ENCODE results near the gene NMNAT2. TPM values are rescaled to one million over a fixed set of nuclear protein-coding genes. Genes with fewer than 3 reads are reported as not detected.

Gene NMNAT2
- total RNA-seq, 1 experiment from 2014 or later, result 1.6 TPM

- Histone ChIP-seq H3K36me3 (replicated peaks; ENCODE audit: control insufficient read depth, insufficient read depth, low read length) (no peaks in the 10 kb centered on the region), H3K4me3 (ENCODE audit: insufficient read depth, low read depth, low read length) (no peak overlapping the region), H3K27me3 (ENCODE audit: control insufficient read depth, insufficient read depth, low read length) (no peaks in the 10 kb centered on the region)
- DNase-seq, result peak; percentile 47
These were observed 199.1 kb downstream of the NMNAT2 start for GRCh38 chr1:183218971-183219615.

DNA sequence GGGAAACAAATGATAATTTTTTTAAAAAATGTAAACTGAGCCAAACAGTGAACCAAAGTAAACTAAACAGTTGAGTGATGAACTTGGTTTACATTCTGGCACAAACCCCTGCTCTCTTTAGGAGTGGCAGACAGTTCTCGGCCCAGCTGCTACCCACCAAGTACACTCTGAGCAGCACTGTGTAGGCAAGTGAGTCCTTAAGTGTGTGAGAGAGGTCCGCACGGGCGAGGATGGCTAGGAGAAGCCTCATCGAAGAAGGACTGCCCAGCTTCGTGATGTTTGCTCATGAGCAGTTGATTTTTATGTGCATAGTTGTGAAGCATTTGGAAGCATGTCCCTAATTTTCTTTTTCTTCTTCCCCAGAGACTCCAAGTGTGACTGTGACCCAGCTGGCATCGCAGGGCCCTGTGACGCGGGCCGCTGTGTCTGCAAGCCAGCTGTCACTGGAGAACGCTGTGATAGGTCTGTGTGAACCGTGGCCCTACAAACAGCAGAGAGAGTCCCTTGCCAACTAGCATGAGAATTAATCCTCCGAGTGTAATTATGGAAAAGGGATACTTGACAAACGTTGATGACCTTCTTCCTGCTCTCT is 200.1 kb downstream of the NMNAT2 start:
- Histone ChIP-seq H3K27me3 (ENCODE audit: control insufficient read depth, insufficient read depth, low read length) (no peaks in the 10 kb centered on the region), H3K36me3 (replicated peaks; ENCODE audit: control insufficient read depth, insufficient read depth, low read length) (no peaks in the 10 kb centered on the region), H3K4me3 (ENCODE audit: insufficient read depth, low read depth, low read length) (no peak overlapping the region)
- no peak for DNase-seq

DNA sequence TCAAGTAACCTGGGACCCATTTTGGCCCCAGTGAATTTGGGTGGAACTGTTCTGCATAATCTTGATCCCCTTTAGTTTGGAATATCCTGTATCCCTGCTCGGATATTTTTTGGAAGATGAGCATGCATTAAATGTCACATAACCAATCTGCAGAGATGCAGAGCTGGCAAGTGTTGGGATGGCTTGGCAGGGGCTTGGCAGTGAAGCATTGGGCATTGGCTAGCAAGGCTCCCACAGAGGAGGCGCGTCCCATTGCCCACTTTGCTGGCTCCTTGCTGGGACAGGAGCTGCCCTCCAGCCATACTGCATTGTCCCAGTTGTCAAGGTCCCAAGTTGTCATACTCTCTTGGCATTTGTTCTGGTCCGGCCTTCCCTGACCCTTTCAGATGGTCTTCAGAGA is 202.2 kb downstream of the NMNAT2 start:
- no peak for DNase-seq
- no peaks in the 10 kb centered on the region for H3K36me3 ChIP-seq (replicated peaks; ENCODE audit: control insufficient read depth, insufficient read depth, low read length)
- H3K27me3 ChIP-seq (ENCODE audit: control insufficient read depth, insufficient read depth, low read length), result no peaks in the 10 kb centered on the region
- no peak overlapping the region for H3K4me3 ChIP-seq (ENCODE audit: insufficient read depth, low read depth, low read length)

- H3K4me3 ChIP-seq (ENCODE audit: insufficient read depth, low read depth, low read length), result no peak overlapping the region
- no peak for DNase-seq
- H3K27me3 ChIP-seq (ENCODE audit: control insufficient read depth, insufficient read depth, low read length), result no peaks in the 10 kb centered on the region
- H3K36me3 ChIP-seq (replicated peaks; ENCODE audit: control insufficient read depth, insufficient read depth, low read length), result no peaks in the 10 kb centered on the region
These were observed 203.0 kb downstream of the NMNAT2 start for GRCh38 chr1:183215076-183215720.

DNA sequence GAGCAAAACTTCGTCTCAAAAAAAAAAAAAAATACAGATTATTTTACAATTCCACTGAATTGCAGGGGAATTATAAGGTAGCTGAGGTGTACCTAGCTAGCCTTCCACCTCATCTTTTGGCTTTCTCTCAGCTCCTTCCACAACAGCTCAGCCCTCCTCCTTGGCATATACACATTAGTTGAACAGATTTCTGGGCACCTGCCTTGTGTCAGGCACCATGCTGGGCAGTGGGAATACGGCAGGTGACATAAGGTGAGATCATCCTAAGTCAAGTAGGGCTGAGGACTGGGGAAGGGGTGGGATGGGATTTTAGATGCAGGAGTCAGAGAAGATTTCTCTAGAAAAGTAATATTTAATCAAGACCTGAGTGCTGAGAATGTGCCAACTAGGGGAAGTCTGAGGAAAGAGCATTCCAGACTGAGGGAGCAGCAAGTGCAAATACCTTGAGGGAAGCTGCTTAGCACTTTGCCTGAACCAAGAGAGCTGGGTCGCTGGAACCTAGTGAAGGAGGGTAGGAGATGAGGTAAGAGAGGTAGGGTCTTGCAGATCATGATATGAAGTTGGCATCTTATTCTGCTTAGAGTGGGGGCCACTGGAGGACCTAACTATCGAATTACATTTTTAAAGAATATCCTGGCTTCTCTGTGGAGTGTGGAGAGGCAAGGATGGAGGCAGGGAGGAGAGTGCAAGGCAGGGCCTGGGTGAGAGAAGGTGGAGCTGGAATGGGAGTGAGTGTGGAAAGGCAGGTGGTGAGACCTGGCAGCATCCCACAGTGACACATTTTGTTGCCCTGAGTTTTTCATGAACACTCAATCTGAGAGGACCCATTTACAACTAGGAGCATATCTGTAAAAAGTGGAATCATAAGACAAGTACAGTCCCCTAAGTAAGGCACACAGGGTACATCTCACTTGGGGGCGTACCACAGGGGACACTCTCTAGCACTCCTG is 203.9 kb downstream of the NMNAT2 start:
- H3K4me3 ChIP-seq (ENCODE audit: insufficient read depth, low read depth, low read length), result no peak overlapping the region
- no peak for DNase-seq
- no peaks in the 10 kb centered on the region for H3K27me3 ChIP-seq (ENCODE audit: control insufficient read depth, insufficient read depth, low read length)
- H3K36me3 ChIP-seq (replicated peaks; ENCODE audit: control insufficient read depth, insufficient read depth, low read length), result no peaks in the 10 kb centered on the region

GRCh38 chr1:183212870-183213269 is 205.3 kb downstream of the NMNAT2 start:
- H3K4me3 ChIP-seq (ENCODE audit: insufficient read depth, low read depth, low read length), result no peak overlapping the region
- H3K27me3 ChIP-seq (ENCODE audit: control insufficient read depth, insufficient read depth, low read length), result no peaks in the 10 kb centered on the region; the same call in 1 of the 2 replicates
- DNase-seq, result no peak
- no peaks in the 10 kb centered on the region for H3K36me3 ChIP-seq (replicated peaks; ENCODE audit: control insufficient read depth, insufficient read depth, low read length)

DNA sequence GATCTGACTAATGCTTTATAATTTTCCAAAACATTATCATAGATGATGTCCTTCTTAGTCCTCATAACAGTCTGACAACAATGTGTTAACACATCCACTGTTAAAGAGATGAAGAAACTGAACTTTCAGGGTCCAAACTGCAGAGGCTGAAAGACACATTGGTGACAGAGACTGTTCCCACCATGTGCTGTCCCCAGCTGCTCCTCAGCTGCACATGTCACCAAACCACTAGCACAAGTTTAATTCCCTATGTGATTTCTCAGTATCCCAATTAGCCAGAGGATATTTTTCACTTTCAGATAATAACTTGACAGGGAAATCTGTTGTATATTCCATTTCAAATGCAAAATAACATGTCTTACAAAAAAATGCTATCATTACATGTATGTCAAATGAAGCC is 207.5 kb downstream of the NMNAT2 start:
- DNase-seq, result no peak
- Histone ChIP-seq H3K4me3 (ENCODE audit: insufficient read depth, low read depth, low read length) (no peak overlapping the region), H3K36me3 (replicated peaks; ENCODE audit: control insufficient read depth, insufficient read depth, low read length) (no peaks in the 10 kb centered on the region)

DNA sequence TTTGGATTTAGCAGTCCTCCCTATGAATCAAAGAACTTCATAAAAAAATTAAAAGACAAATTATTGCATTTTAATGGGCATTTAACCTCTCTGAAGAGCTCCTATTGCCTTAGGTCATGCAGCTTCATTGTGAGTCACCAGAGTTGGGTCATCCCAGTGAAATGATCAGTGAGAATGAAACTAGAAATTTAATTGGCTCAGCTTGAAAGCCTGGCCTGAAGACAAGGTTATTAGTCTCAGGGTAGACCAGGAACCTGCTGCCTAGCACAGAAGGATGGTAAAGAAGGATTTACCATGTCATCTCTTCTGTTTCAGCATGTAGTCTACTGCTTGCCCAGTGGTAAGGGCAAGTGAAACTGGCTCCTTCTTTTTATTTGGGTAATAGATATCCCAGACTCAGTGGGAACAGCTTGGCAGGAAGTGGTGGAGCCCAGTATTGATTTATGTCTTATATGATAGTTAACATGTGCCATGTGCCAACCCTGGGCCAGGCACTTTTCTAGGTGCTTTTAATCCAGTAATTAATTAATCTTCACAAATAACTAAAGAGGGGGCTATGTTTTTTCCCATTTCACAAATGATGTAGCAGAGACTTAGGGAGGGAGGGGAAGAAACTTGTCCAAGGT is 208.5 kb downstream of the NMNAT2 start:
- Histone ChIP-seq H3K36me3 (replicated peaks; ENCODE audit: control insufficient read depth, insufficient read depth, low read length) (no peaks in the 10 kb centered on the region), H3K4me3 (ENCODE audit: insufficient read depth, low read depth, low read length) (no peak overlapping the region), H3K27me3 (ENCODE audit: control insufficient read depth, insufficient read depth, low read length) (no peaks in the 10 kb centered on the region; the same call in 1 of the 2 replicates)
- DNase-seq, result no peak

More for the DNA sequence above, 207.5 kb downstream of the NMNAT2 start:
- H3K27me3 ChIP-seq (ENCODE audit: control insufficient read depth, insufficient read depth, low read length), result no peaks in the 10 kb centered on the region; the same call in 1 of the 2 replicates

GRCh38 chr1:183206538-183207122 is 211.6 kb downstream of the NMNAT2 start:
- H3K4me3 ChIP-seq (ENCODE audit: insufficient read depth, low read depth, low read length), result no peak overlapping the region
- H3K36me3 ChIP-seq (replicated peaks; ENCODE audit: control insufficient read depth, insufficient read depth, low read length), result no peaks in the 10 kb centered on the region
- no peak for DNase-seq
- no peaks in the 10 kb centered on the region; the same call in 1 of the 2 replicates for H3K27me3 ChIP-seq (ENCODE audit: control insufficient read depth, insufficient read depth, low read length)

DNA sequence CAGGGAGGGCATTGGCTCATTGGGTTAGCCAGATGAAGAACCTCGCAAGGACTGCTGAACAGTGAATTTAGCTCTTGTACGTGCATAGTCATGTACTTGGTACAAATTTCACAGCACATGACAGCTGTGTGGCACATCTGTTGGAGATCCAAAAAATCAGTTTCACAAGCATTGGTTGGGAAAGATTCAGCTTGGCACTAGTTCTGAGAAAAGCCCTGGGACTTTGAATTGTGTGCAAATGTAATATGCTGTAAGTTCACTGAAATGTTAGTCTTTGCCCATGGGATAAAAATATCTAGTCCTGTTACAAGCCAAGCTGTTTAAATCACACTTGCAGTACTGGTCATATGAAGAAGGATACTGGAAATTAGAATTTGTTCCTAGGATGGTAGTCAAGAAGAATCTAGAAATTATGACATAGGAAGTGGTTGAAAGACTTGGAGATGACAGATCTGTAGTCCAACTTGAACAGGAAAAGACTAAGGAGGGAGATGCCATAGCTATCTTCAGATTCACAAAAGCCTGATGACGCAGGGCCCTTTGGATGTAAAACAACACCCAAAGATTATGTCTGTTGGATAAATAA is 212.9 kb downstream of the NMNAT2 start:
- DNase-seq, result no peak
- Histone ChIP-seq H3K36me3 (replicated peaks; ENCODE audit: control insufficient read depth, insufficient read depth, low read length) (no peaks in the 10 kb centered on the region), H3K4me3 (ENCODE audit: insufficient read depth, low read depth, low read length) (no peak overlapping the region), H3K27me3 (ENCODE audit: control insufficient read depth, insufficient read depth, low read length) (no peaks in the 10 kb centered on the region; the same call in 1 of the 2 replicates)

DNA sequence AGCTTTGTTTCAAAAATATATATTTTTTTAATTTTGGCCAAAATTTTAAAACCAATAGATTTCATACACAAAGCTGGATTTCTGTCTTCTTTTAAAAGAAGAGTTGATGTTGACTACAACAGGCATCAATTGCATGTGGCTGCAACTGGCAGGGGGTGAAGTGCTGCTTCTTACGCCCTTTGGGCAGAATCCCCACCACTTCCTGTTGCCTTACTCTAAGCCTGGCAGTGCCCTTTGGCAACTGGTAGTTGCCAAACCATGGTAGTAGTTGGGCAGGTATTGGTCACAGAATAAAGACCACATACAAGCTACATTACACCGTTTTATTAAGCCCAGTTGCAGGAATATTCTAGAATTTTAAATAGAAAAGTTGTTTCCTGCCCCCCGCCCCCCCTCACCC is 215.1 kb downstream of the NMNAT2 start:
- no peak for DNase-seq
- Histone ChIP-seq H3K36me3 (replicated peaks; ENCODE audit: control insufficient read depth, insufficient read depth, low read length) (no peaks in the 10 kb centered on the region), H3K4me3 (ENCODE audit: insufficient read depth, low read depth, low read length) (no peak overlapping the region), H3K27me3 (ENCODE audit: control insufficient read depth, insufficient read depth, low read length) (no peaks in the 10 kb centered on the region; the same call in 1 of the 2 replicates)

DNA sequence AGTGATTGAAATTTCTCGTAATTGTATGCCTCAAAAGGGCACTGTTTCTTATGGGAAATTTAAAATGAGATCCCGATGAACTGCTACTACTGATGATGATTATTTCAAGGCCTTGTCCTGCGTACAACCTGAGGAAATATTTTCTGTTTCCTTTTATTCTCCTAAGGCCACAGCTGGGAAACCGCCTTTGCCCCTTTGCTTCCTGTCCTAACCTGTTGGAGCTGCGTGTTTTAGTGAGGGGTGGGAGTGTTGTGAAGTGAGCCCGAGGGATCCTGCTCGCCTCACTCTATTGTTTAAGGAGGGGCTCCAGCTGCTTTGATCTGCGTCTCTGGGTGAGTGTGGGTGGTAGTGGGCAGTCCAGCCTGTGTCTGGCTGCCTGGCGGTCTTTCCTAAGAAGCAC is 217.7 kb downstream of the NMNAT2 start:
- Histone ChIP-seq H3K4me3 (ENCODE audit: insufficient read depth, low read depth, low read length) (no peak overlapping the region), H3K27me3 (ENCODE audit: control insufficient read depth, insufficient read depth, low read length) (no peaks in the 10 kb centered on the region), H3K36me3 (replicated peaks; ENCODE audit: control insufficient read depth, insufficient read depth, low read length) (no peaks in the 10 kb centered on the region)
- DNase-seq, result no peak

- DNase-seq, result no peak
- no peaks in the 10 kb centered on the region for H3K27me3 ChIP-seq (ENCODE audit: control insufficient read depth, insufficient read depth, low read length)
- no peaks in the 10 kb centered on the region for H3K36me3 ChIP-seq (replicated peaks; ENCODE audit: control insufficient read depth, insufficient read depth, low read length)
- H3K4me3 ChIP-seq (ENCODE audit: insufficient read depth, low read depth, low read length), result no peak overlapping the region
These were observed 218.9 kb downstream of the NMNAT2 start for GRCh38 chr1:183199304-183199703.

Measured in H7 (cell line).